Cardiac fibroblast (primary cell): ENCODE data around the gene SYT7.

Experiments used
- DNase-seq, 2 donors: peaks; one replicate each; pipeline versions ENCODE4 v3.0.0 to v3.0.0-alpha.2; 2010; ENCODE audit warnings: low read depth in 2 of 2
- H3K4me3 ChIP-seq, 2 donors: replicated peaks in 1 of 2; 1 replicate in 1 of 2; 2 replicates in 1 of 2; pipeline ENCODE4 v1.5.1; 2011; ENCODE audit warnings: low read depth in 2 of 2, low read length in 2 of 2, mild to moderate bottlenecking in 2 of 2, moderate library complexity in 1 of 2
- TF ChIP-seq, protein P1 (sequence below): IDR thresholded peaks from one replicate; pipeline ENCODE4 v1.5.1; 2011; ENCODE audit warnings: low read depth, mild to moderate bottlenecking, low read length, inconsistent platforms

SYT7 gene

GRCh38 chr11:61549662-61550568 lies 31.0 kb downstream of the SYT7 start:
- DNase-seq = no peak
- TF ChIP-seq, protein P1, sequence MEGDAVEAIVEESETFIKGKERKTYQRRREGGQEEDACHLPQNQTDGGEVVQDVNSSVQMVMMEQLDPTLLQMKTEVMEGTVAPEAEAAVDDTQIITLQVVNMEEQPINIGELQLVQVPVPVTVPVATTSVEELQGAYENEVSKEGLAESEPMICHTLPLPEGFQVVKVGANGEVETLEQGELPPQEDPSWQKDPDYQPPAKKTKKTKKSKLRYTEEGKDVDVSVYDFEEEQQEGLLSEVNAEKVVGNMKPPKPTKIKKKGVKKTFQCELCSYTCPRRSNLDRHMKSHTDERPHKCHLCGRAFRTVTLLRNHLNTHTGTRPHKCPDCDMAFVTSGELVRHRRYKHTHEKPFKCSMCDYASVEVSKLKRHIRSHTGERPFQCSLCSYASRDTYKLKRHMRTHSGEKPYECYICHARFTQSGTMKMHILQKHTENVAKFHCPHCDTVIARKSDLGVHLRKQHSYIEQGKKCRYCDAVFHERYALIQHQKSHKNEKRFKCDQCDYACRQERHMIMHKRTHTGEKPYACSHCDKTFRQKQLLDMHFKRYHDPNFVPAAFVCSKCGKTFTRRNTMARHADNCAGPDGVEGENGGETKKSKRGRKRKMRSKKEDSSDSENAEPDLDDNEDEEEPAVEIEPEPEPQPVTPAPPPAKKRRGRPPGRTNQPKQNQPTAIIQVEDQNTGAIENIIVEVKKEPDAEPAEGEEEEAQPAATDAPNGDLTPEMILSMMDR = no peak
- no peak overlapping the region for H3K4me3 ChIP-seq

- H3K4me3 ChIP-seq = no peak overlapping the region
- peak in 1 of 2 donors; percentile 16 for DNase-seq
- TF ChIP-seq, protein P1 = no peak
Measured at GRCh38 chr11:61549177-61549576, 31.7 kb downstream of the SYT7 start.

- TF ChIP-seq, protein P1 = no peak
- no peak overlapping the region for H3K4me3 ChIP-seq
- no peak for DNase-seq
Measured at GRCh38 chr11:61547246-61547645, 33.6 kb downstream of the SYT7 start.

DNA sequence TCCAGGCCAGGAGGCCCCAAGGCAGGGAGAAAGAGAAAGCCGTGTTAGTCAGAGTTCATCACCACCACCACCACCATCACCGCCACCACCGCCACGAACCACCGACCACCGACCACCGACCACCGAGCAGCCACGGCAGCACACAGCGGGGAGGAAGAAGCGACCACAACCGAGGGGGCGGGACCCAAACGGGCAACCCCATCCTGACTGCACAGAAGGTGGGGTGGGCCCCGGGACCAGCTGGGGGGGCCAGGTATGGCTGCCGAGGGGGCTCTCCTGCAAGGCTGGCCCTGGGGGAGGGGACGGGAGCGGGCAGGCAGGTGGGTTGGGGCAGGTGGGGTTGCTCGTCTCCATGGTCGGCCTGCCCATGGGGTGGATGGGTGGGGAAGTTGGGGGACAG lies 34.2 kb downstream of the SYT7 start:
- TF ChIP-seq, protein P1 = no peak
- H3K4me3 ChIP-seq = no peak overlapping the region
- no peak for DNase-seq

- H3K4me3 ChIP-seq = no peak overlapping the region
- no peak for DNase-seq
- TF ChIP-seq, protein P1 = no peak
Measured at GRCh38 chr11:61545921-61546320, 35.0 kb downstream of the SYT7 start.

DNA sequence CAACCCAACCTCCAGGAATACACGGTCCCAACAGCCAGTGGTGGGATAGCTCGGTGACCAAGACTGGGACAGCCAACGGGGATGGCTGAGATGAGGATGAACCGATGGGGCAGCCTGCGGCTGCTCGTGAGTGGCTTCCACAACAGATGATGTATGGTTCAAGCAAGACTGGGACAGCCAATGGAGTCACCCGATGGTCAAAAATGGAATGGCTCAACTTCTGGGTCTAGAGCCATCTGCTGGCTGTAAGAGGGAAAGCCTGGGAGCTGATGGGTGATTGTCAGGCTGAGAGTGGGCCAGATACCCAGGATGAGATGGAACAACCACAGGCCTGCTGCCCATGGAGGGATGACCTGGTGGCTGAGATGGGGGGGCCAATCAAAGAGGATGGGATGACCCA lies 35.5 kb downstream of the SYT7 start:
- peak in 1 of 2 donors; percentile 37 for DNase-seq
- H3K4me3 ChIP-seq = no peak overlapping the region
- TF ChIP-seq, protein P1 = peak; percentile 62
